ENCODE data around the gene OLFML2B. TPM values are rescaled to one million over a fixed set of nuclear protein-coding genes. Genes with fewer than 3 reads are reported as not detected.

Gene OLFML2B
- total RNA-seq, 2 experiments from 2014 or later = not detected

GRCh38 chr1:161973924-161974845 is 49.5 kb downstream of the OLFML2B start:
- Mint-ChIP-seq H3K36me3 (ENCODE audit: low read depth) (no peaks in the 10 kb centered on the region), H3K9me3 (no peaks in the 10 kb centered on the region), H3K4me3 (no peak overlapping the region), H3K27me3 (no peaks in the 10 kb centered on the region), H3K27ac (no peak overlapping the region), H3K4me1 (ENCODE audit: low read depth) (peaks cover 3% of the 10 kb centered on the region)
- DNase-seq (no peak), ATAC-seq (no peak)
- ChIA-PET CTCF (interaction anchor here (0.7 kb wide), 1 partner anchor 181 kb away, joined by 4 read pairs; no protein-coding TSS in a partner anchor), POLR2A (interaction anchor here (1.0 kb wide), 1 partner anchor 9 kb away, joined by 3 read pairs; no protein-coding TSS in a partner anchor)
- TF ChIP-seq CTCF (IDR thresholded peaks at IDR 0.05) = no peak
- intact Hi-C loops (cut with micrococcal nuclease) = no loop called here

- ATAC-seq (no peak), DNase-seq (no peak)
- CTCF ChIA-PET = no interaction called here
- Mint-ChIP-seq H3K9me3 (no peaks in the 10 kb centered on the region), H3K27ac (no peak overlapping the region), H3K27me3 (no peaks in the 10 kb centered on the region), H3K4me1 (ENCODE audit: low read depth) (peaks cover 3% of the 10 kb centered on the region), H3K4me3 (no peak overlapping the region), H3K36me3 (ENCODE audit: low read depth) (peaks cover under 1% of the 10 kb centered on the region)
- POLR2A ChIA-PET = interaction anchor here (1.0 kb wide), 1 partner anchor 10 kb away, joined by 3 read pairs; no protein-coding TSS in a partner anchor
- TF ChIP-seq CTCF (IDR thresholded peaks at IDR 0.05) = no peak
- intact Hi-C loops (cut with micrococcal nuclease) = no loop called here
These were observed 50.8 kb downstream of the OLFML2B start for GRCh38 chr1:161972828-161973227.

GRCh38 chr1:161970633-161971032 is 53.0 kb downstream of the OLFML2B start:
- no peak overlapping the region for H3K27ac Mint-ChIP-seq
- ChIA-PET POLR2A (no interaction called here), CTCF (no interaction called here)
- no peak for TF ChIP-seq CTCF (IDR thresholded peaks at IDR 0.05)
- H3K36me3 Mint-ChIP-seq (ENCODE audit: low read depth) = peaks cover 12% of the 10 kb centered on the region
- H3K4me3 Mint-ChIP-seq = no peak overlapping the region
- ATAC-seq = no peak
- intact Hi-C loops (cut with micrococcal nuclease) = no loop called here
- H3K9me3 Mint-ChIP-seq = no peaks in the 10 kb centered on the region
- no peak for DNase-seq
- peaks cover 4% of the 10 kb centered on the region for H3K4me1 Mint-ChIP-seq (ENCODE audit: low read depth)
- H3K27me3 Mint-ChIP-seq = no peaks in the 10 kb centered on the region

- H3K9me3 Mint-ChIP-seq = no peaks in the 10 kb centered on the region
- ChIA-PET CTCF (no interaction called here), POLR2A (no interaction called here)
- peaks cover 5% of the 10 kb centered on the region for H3K4me1 Mint-ChIP-seq (ENCODE audit: low read depth)
- no peak overlapping the region for H3K27ac Mint-ChIP-seq
- H3K4me3 Mint-ChIP-seq = no peak overlapping the region
- DNase-seq (no peak), ATAC-seq (no peak)
- intact Hi-C loops (cut with micrococcal nuclease) = no loop called here
- peaks cover 16% of the 10 kb centered on the region for H3K36me3 Mint-ChIP-seq (ENCODE audit: low read depth)
- no peaks in the 10 kb centered on the region for H3K27me3 Mint-ChIP-seq
- no peak for TF ChIP-seq CTCF (IDR thresholded peaks at IDR 0.05)
These were observed 53.6 kb downstream of the OLFML2B start for GRCh38 chr1:161970036-161970435.

GRCh38 chr1:161966067-161966466 is 57.6 kb downstream of the OLFML2B start:
- Mint-ChIP-seq H3K27ac (no peak overlapping the region), H3K9me3 (no peaks in the 10 kb centered on the region), H3K27me3 (no peaks in the 10 kb centered on the region), H3K36me3 (ENCODE audit: low read depth) (peaks cover 30% of the 10 kb centered on the region), H3K4me1 (ENCODE audit: low read depth) (peaks cover 33% of the 10 kb centered on the region), H3K4me3 (no peak overlapping the region)
- no peak for ATAC-seq
- intact Hi-C loops (cut with micrococcal nuclease) = no loop called here
- TF ChIP-seq CTCF (IDR thresholded peaks at IDR 0.05) = no peak
- DNase-seq = no peak
- CTCF ChIA-PET = interaction anchor here (0.7 to 2.1 kb wide), 2 partner anchors 59 to 71 kb away, joined by 3 to 7 read pairs; no protein-coding TSS in a partner anchor
- POLR2A ChIA-PET = no interaction called here

All from activated CD8-positive, alpha-beta T cell treated with anti-CD3 and anti-CD28 coated beads for 36 hours (primary cell).